GM19467 (cell line): ENCODE data around the gene GTF2I.
"Not testable (repeated sequence)": the region's sequence is repeated elsewhere in the genome, so short reads cannot be mapped to it uniquely, and the experiment has no call there.

Source experiments
- ATAC-seq: cut with Tn5 transposase; IDR thresholded peaks from one replicate; pipeline ENCODE4 v1.9.1; 2021; ENCODE audit warnings: mild to moderate bottlenecking, moderate library complexity; ENCODE audit not compliant: unreplicated experiment

GTF2I gene

GRCh38 chr7:74656441-74656836 is 1.1 kb upstream of the GTF2I start:
- no peak for ATAC-seq

- ATAC-seq = peak; percentile 58
Observed at GRCh38 chr7:74656837-74657691, 454 bp upstream of the GTF2I start.

GRCh38 chr7:74658178-74659004 is 873 bp downstream of the GTF2I start:
- ATAC-seq = peak; percentile 45

- not testable (repeated sequence) for ATAC-seq
Observed at GRCh38 chr7:74660202-74660601, 2.7 kb downstream of the GTF2I start.

GRCh38 chr7:74661836-74662794 is 4.6 kb downstream of the GTF2I start:
- not testable (repeated sequence) for ATAC-seq

GRCh38 chr7:74665296-74665938 is 7.9 kb downstream of the GTF2I start:
- ATAC-seq = no peak

GRCh38 chr7:74667013-74667412 is 9.5 kb downstream of the GTF2I start:
- not testable (repeated sequence) for ATAC-seq

- not testable (repeated sequence) for ATAC-seq
Observed at GRCh38 chr7:74667520-74667919, 10.0 kb downstream of the GTF2I start.

- ATAC-seq = no peak
Observed at GRCh38 chr7:74671602-74672001, 14.1 kb downstream of the GTF2I start.

- ATAC-seq = no peak
Observed at GRCh38 chr7:74672343-74672915, 14.9 kb downstream of the GTF2I start.

- ATAC-seq = no peak
Observed at GRCh38 chr7:74674166-74674565, 16.6 kb downstream of the GTF2I start.

GRCh38 chr7:74682829-74683228 is 25.3 kb downstream of the GTF2I start:
- no peak for ATAC-seq

GRCh38 chr7:74683799-74684198 is 26.3 kb downstream of the GTF2I start:
- no peak for ATAC-seq

- ATAC-seq = no peak
Observed at GRCh38 chr7:74684473-74684872, 27.0 kb downstream of the GTF2I start.

- ATAC-seq = no peak
Observed at GRCh38 chr7:74684921-74685320, 27.4 kb downstream of the GTF2I start.

- no peak for ATAC-seq
Observed at GRCh38 chr7:74690474-74690873, 33.0 kb downstream of the GTF2I start.

GRCh38 chr7:74704419-74704818 is 46.9 kb downstream of the GTF2I start:
- not testable (repeated sequence) for ATAC-seq

- no peak for ATAC-seq
Observed at GRCh38 chr7:74707238-74707637, 49.7 kb downstream of the GTF2I start.

- no peak for ATAC-seq
Observed at GRCh38 chr7:74708569-74709275, 51.2 kb downstream of the GTF2I start.
